G401.6 (cell line): ENCODE measurements around the gene COL17A1.
A peak's percentile ranks its signal among the peaks of the same experiment; 100 is the strongest.

Experiments used
- FAIRE-seq: peaks from 2 replicates; lab custom pipeline; 2012; peaks lifted over from hg19 to GRCh38; lab: Jason Lieb, UNC

COL17A1 gene

DNA sequence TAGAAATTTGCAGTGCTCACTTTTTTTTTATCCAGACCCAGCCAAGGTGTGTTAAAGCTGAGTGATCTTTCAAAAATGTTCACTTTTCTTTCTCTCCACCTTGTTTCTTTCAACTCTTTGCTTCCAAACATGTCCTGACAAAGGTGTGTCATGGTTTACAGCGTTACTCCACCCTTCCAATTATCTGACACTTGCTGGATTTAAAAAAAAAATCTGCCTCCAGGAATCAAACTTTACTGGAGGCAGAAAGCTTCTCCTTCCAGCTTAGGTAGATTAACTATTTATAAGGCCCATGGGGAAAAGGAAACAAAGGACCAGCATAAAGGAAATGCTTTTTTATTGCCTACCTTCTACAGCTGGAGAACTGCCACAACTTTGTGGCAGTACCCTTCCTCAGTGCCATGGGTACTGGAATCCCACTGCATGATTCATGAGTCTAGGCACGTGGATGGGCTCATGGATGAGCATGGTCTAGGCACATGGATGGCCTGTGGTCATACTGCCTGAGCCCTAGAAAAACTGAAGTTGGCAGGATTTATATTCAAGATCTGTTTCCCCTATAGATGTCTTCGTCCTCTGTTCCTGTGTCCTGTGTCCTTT is at the start of gene COL17A1:
COL17A1 (minus strand) TSS at position 80 of the 600 bp plus-strand sequence. CDS start 5,207 bp downstream, outside the sequence.
- no peak for FAIRE-seq

GRCh38 chr10:104130041-104130440 is 44.4 kb upstream of the COL17A1 start:
- FAIRE-seq: no peak

GRCh38 chr10:104128214-104128613 is 42.5 kb upstream of the COL17A1 start:
- FAIRE-seq: no peak

GRCh38 chr10:104127411-104127810 is 41.7 kb upstream of the COL17A1 start:
- no peak for FAIRE-seq

GRCh38 chr10:104123397-104123796 is 37.7 kb upstream of the COL17A1 start:
- peak; percentile 86 for FAIRE-seq

- FAIRE-seq: peak; percentile 41
Observed at GRCh38 chr10:104122225-104123107, 36.8 kb upstream of the COL17A1 start.

DNA sequence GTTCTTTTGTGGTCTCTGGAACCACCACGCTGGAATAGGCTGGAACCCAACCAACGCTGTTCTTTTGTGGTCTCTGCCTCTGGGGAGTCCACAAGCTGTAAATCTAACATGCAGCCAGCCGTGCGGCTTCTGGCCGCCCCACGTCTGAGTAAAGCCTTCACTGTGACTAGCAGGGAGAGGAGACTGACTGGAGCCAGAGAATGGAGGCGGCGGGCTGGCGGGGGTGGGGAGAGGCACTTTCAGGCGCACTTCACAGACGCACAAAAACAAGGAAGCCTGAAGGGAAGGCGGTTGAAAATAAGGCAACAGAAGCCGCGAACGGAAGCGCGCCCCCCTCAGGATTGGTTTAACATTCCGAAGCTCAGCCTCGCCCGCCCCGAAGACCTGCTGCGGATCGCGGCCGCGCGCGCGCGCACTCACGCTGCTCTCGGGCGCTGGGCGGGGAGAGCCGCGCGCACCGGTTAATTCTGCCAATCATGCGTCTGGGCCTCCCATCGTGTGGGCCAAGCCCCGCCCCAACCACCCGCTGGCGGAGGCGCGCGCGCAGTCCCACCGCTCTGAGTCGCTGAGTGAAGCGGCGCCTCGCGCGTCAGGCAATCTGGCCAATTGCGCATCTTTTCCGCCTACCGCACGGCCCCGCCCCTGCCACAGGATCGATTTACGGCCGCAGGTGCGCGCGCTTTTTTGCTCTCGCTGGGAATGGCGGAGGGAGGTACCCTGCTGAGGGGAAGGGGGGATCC is 36.0 kb upstream of the COL17A1 start, which contains the start of gene SFR1:
SFR1 (plus strand) TSS at position 687 of the 740 bp plus-strand sequence; CDS start at position 700, 13 bp downstream.
- FAIRE-seq: peak; percentile 98

GRCh38 chr10:104120903-104121484 is 35.3 kb upstream of the COL17A1 start:
- FAIRE-seq: peak; percentile 97

GRCh38 chr10:104120512-104120902 is 34.8 kb upstream of the COL17A1 start:
- no peak for FAIRE-seq

GRCh38 chr10:104119996-104120395 is 34.3 kb upstream of the COL17A1 start:
- peak; percentile 34 for FAIRE-seq

- FAIRE-seq: no peak
Observed at GRCh38 chr10:104117839-104118323, 32.2 kb upstream of the COL17A1 start.

GRCh38 chr10:104113376-104113956 is 27.8 kb upstream of the COL17A1 start:
- no peak for FAIRE-seq

DNA sequence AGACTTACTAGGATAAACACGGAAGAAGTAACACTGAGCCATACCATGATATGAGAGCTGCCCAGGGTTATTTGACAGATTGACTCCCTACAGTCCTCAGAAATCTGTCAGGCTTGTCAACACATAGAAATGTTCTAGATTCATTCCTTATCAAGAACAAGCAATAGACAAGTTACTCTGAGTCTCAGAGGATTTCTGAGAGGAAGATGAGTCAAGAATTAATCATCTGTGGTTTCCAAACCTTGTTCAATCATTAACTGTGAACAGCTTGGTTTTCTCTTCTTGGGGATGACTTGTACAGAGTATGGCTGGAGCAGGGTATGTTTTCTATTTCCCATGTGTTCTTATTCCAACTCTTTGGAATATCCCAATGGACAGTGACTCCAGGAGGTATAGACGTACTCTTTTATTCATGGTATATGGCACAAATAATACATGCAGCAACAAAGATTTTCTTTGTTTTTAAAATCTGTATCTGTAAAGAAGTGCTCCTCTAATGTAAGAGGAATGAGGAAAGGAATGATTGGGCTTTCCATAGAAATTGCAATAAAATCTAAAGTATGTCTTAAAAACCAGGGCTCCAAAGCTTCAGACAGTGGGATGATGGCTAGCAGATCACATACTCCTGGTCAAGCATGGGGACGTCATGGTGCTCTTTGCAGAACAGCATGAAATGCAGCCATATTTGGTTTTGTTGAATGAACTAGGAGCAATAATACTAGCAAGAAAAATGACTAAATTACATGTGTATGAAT is 24.4 kb upstream of the COL17A1 start:
- no peak for FAIRE-seq

DNA sequence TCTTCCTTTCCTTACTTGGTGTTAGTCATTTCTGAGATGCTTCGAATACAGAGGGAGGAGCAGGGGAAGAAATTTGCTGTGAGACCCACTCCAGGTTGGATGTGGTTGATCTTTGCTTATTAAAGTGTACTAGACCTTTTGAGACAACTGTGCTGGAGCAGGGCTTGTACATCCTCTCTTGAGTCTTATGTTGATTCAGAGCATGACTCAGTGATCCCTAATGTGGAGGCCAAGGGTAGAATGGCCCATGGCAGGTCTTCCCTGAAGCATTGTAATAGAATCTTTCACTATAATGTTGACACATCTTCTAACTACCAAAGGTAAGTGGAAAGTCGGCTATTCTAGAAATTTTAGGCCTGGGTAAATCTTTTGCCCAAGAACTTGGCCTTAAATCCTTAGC is 19.2 kb upstream of the COL17A1 start:
- no peak for FAIRE-seq

- FAIRE-seq: no peak
Observed at GRCh38 chr10:104104418-104104817, 18.7 kb upstream of the COL17A1 start.

- FAIRE-seq: no peak
Observed at GRCh38 chr10:104103956-104104355, 18.3 kb upstream of the COL17A1 start.

DNA sequence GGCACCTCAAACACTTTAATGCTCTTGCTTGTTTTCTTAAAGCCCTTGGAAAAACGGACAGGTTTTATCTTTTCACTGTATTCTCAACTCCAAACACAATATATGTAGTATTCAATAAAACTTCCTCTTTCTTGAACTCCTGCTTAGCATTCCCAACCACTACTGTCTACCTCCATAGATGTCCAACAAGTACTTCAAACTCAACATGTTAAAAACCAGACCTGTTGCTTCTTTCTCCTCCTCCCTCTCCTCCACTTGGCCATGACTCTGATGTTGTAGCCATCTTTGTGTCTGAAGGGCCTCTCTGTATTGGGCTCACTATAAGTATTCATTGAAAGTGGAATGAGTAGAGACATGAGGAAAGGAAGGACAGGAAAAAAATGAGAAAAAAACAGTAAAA is 16.2 kb upstream of the COL17A1 start:
- no peak for FAIRE-seq

DNA sequence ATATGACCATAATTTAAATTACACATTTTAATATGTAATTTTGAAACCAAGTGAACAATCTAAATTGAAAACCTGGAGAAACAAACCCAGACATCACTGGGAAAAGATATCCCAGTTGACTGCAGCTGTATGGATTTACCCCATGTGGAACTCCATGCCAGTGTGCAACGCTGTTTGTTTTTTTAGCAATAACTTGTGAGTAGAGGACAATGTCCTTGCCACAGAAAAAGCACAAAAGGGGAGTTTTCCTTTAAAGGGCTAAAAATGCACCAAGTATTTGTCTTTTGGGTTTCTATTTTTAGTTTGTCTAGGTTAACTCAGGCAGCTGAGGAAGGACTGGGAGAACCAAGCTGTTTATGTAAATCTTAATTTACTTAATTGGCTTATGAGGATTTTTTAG is 15.1 kb upstream of the COL17A1 start:
- FAIRE-seq: no peak

GRCh38 chr10:104099941-104100340 is 14.3 kb upstream of the COL17A1 start:
- no peak for FAIRE-seq

DNA sequence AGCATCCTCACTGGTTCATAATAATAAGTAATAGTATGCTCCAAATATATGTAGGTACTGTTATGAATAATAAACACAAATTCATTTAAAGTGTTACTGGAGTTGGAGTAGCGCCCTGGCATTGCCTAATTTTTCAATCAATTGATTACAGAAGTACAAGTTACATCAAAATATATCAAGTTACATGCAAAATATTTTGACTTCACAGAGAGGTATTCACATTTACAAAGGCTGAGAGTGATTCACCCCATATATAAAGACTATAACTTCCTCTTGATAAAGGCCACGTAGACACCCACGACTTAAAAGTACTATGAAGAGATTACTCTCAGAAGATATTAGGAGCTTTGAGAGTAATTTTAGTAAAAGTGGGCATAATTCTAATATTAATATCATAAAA is 13.6 kb upstream of the COL17A1 start:
- no peak for FAIRE-seq

GRCh38 chr10:104098358-104098925 is 12.8 kb upstream of the COL17A1 start:
- FAIRE-seq: no peak
